WTC11 (cell line): ENCODE data around the gene RAX2.
"Not testable (repeated sequence)": the region's sequence is repeated elsewhere in the genome, so short reads cannot be mapped to it uniquely, and the experiment has no call there.

Experiments used
- CREB1 ChIP-seq: sonication (generic); formaldehyde crosslinking; IDR thresholded peaks from 2 replicates; pipeline ENCODE4 v1.8.0; 2023; ENCODE audit warnings: mild to moderate bottlenecking, missing genetic modification reagents
- ETV6 ChIP-seq: sonication (generic); formaldehyde crosslinking; IDR thresholded peaks from 2 replicates; pipeline ENCODE4 v1.8.1; 2022; ENCODE audit warnings: mild to moderate bottlenecking, missing genetic modification reagents
- TF ChIP-seq, protein P1 (sequence below): sonication (generic); formaldehyde crosslinking; IDR thresholded peaks from 2 replicates; pipeline ENCODE4 v1.8.0; 2022; ENCODE audit warnings: mild to moderate bottlenecking, missing genetic modification reagents
- TF ChIP-seq, protein P2 (sequence below): fragments of 200-600 bp; IDR thresholded peaks from 2 replicates; pipeline ENCODE4 v1.8.0; 2022; ENCODE audit warnings: antibody characterized with exemption
- TF ChIP-seq, protein P3 (sequence below): sonication (generic); formaldehyde crosslinking; IDR thresholded peaks from 2 replicates; pipeline ENCODE4 v1.8.1; 2022; ENCODE audit warnings: mild to moderate bottlenecking, moderate library complexity, missing genetic modification reagents
- TF ChIP-seq, protein P4 (sequence below): sonication (generic); formaldehyde crosslinking; IDR thresholded peaks from 2 replicates; pipeline ENCODE4 v1.8.1; 2023; ENCODE audit warnings: mild to moderate bottlenecking, moderate library complexity, missing genetic modification reagents

- TF ChIP-seq ETV6, CREB1 (CRISPR knock-in tag): not testable (repeated sequence)
- TF ChIP-seq, protein P1, sequence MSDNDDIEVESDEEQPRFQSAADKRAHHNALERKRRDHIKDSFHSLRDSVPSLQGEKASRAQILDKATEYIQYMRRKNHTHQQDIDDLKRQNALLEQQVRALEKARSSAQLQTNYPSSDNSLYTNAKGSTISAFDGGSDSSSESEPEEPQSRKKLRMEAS (CRISPR knock-in tag), result not testable (repeated sequence)
- TF ChIP-seq, protein P2, sequence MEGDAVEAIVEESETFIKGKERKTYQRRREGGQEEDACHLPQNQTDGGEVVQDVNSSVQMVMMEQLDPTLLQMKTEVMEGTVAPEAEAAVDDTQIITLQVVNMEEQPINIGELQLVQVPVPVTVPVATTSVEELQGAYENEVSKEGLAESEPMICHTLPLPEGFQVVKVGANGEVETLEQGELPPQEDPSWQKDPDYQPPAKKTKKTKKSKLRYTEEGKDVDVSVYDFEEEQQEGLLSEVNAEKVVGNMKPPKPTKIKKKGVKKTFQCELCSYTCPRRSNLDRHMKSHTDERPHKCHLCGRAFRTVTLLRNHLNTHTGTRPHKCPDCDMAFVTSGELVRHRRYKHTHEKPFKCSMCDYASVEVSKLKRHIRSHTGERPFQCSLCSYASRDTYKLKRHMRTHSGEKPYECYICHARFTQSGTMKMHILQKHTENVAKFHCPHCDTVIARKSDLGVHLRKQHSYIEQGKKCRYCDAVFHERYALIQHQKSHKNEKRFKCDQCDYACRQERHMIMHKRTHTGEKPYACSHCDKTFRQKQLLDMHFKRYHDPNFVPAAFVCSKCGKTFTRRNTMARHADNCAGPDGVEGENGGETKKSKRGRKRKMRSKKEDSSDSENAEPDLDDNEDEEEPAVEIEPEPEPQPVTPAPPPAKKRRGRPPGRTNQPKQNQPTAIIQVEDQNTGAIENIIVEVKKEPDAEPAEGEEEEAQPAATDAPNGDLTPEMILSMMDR, result not testable (repeated sequence)
- TF ChIP-seq, protein P3, sequence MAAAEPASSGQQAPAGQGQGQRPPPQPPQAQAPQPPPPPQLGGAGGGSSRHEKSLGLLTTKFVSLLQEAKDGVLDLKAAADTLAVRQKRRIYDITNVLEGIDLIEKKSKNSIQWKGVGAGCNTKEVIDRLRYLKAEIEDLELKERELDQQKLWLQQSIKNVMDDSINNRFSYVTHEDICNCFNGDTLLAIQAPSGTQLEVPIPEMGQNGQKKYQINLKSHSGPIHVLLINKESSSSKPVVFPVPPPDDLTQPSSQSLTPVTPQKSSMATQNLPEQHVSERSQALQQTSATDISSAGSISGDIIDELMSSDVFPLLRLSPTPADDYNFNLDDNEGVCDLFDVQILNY (CRISPR knock-in tag), result not testable (repeated sequence)
- TF ChIP-seq, protein P4, sequence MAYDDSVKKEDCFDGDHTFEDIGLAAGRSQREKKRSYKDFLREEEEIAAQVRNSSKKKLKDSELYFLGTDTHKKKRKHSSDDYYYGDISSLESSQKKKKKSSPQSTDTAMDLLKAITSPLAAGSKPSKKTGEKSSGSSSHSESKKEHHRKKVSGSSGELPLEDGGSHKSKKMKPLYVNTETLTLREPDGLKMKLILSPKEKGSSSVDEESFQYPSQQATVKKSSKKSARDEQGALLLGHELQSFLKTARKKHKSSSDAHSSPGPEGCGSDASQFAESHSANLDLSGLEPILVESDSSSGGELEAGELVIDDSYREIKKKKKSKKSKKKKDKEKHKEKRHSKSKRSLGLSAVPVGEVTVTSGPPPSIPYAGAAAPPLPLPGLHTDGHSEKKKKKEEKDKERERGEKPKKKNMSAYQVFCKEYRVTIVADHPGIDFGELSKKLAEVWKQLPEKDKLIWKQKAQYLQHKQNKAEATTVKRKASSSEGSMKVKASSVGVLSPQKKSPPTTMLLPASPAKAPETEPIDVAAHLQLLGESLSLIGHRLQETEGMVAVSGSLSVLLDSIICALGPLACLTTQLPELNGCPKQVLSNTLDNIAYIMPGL, result not testable (repeated sequence)
Measured at GRCh38 chr19:3765757-3766156, 6.3 kb downstream of the RAX2 start.
